Adrenal gland (tissue), 12 donors: ENCODE data around the gene CCDC183. TPM values are rescaled to one million over a fixed set of nuclear protein-coding genes. Genes with fewer than 3 reads are reported as not detected.
"Not testable (repeated sequence)": the region's sequence is repeated elsewhere in the genome, so short reads cannot be mapped to it uniquely, and the experiment has no call there.

Experiments used
- DNase-seq, 7 donors: peaks; one replicate each; pipeline ENCODE4 v3.0.0-alpha.2; 2019 to 2020
- H3K27ac ChIP-seq, 5 donors: fragments of 200-600 bp; sonication (generic) in 4 of 5; 1 replicate in 3 of 5; 2 replicates in 2 of 5; pipeline versions ENCODE4 v1.5.1 to v1.8.0; 2016 to 2020; ENCODE audit warnings: mild to moderate bottlenecking in 1 of 5
- H3K27me3 ChIP-seq: fragments of 200-600 bp; 2 replicates; pipeline ENCODE4 v1.8.0; 2021
- H3K36me3 ChIP-seq, 2 donors: fragments of 200-600 bp; replicated peaks in 1 of 2; 1 replicate in 1 of 2; 2 replicates in 1 of 2; pipeline versions ENCODE4 v1.5.1 to v1.8.0; 2018 to 2022
- H3K4me1 ChIP-seq, 2 donors: fragments of 200-600 bp; replicated peaks in 1 of 2; 1 replicate in 1 of 2; 2 replicates in 1 of 2; pipeline versions ENCODE4 v1.5.1 to v1.8.0; 2018 to 2021
- H3K4me3 ChIP-seq, 4 donors: fragments of 200-600 bp; sonication (generic) in 3 of 4; one replicate each; pipeline ENCODE4 v1.5.1; 2016 to 2018
- H3K9me3 ChIP-seq, 3 donors: fragments of 200-600 bp; sonication (generic) in 1 of 3; replicated peaks in 1 of 3; 1 replicate in 2 of 3; 2 replicates in 1 of 3; pipeline versions ENCODE4 v1.5.1 to v1.8.0; 2016 to 2021
- POLR2A ChIP-seq, 2 donors: fragments of 450-650 bp; IDR thresholded peaks; one replicate each; pipeline ENCODE4 v1.6.1; 2017; ENCODE audit warnings: antibody characterized with exemption in 2 of 2, mild to moderate bottlenecking in 2 of 2, moderate library complexity in 1 of 2
- WGBS, 4 donors: extraction: QIAGEN DNeasy Blood & Tissue Kit in 2 of 4; methylation state at CpG; one replicate each; pipeline versions ENCODE4 v1.1.5 to v1.1.7; 2013 to 2017; 5-methylcytosine and 5-hydroxymethylcytosine counted together
- intact Hi-C, 2 donors: fragments of 100-400 bp; cut with DNase I; formaldehyde crosslinking; loops; one replicate each; pipeline versions ENCODE4 v1.14.1 to v1.15.0; 2022 to 2023
- polyA plus RNA-seq, 3 donors: library from polyadenylated mRNA; stranded (reverse); fragments of 200-250 nt in 2 of 3; fragments of 350-450 nt in 1 of 3; fragmentation: Illumina TruSeq in 1 of 3; extraction: RNeasy Lipid Tissue Mini Kit (QIAGEN cat#74804) in 1 of 3; gene quantifications; one replicate each; pipeline ENCODE4 v1.2.3, GENCODE V29; 2013 to 2014
- total RNA-seq, 9 donors: library from RNA; depleted of rRNA in 4 of 9; stranded (reverse); fragments of >200 nt in 4 of 9; fragments of 120-200 nt in 1 of 9; fragmentation: NEBNext Ultra II Directional in 1 of 9; extraction: Animal tissue kit (Norgen Biotek cat#: 25700) in 1 of 9; gene quantifications; one replicate each; pipeline versions ENCODE4 v1.1.0 to v1.2.4, GENCODE V29; 2013 to 2023
- TF ChIP-seq, protein P1 (sequence below), 6 experiments: fragments of 450-650 bp in 4 of 6; fragments of 200-600 bp in 2 of 6; sonication (generic) in 1 of 6; IDR thresholded peaks; 1 replicate in 5 of 6; 2 replicates in 1 of 6; pipeline versions ENCODE4 v1.5.1 to v1.8.0; 2016 to 2021; ENCODE audit warnings: antibody characterized with exemption in 6 of 6, mild to moderate bottlenecking in 2 of 6, moderate library complexity in 1 of 6
- donor health status: healthy with polysubstance abuse.
- donor health status: Bipolar disorder and iron deficiency.
- donor health status: DM: yes; HTN: yes; CAD: no.
- donor health status: DM: no; HTN: no; CAD: no.
- donor health status: DM: no; HTN: no; CAD: no.
- donor health status: DM: yes; HTN: yes; CAD: no.

The CCDC183 gene
- total and polyA plus RNA-seq, 12 donors = 0.46 to 17.5 (median 1.8) TPM; not detected in 1

DNA sequence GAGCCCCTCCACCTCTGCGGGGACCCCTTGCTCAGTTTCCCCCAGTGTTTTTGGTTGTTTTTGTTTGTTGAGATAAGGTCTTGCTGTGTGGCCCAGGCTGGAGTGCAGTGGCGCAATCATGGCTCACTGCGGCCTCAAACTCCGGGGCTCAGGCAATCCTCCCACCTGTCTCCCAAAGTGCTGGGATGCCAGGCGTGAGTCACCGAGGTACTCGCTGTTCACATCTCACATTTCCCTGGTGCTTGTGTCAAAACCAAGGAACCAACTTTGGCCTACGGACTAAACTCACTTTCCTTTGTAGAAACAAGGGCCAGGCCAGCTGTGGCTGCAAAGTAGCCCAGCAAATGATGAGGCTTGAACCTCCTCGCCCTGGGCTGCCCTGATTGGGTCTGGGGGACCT lies 36.4 kb downstream of the CCDC183 start:
- 81 to 95% (median 89%) methylated on average over 5 to 9 of the region's 9 CpGs for WGBS, 4 donors
- Histone ChIP-seq H3K9me3 (no peaks in the 10 kb centered on the region), H3K27ac (no peak overlapping the region), H3K27me3 (no peaks in the 10 kb centered on the region), H3K4me3 (no peak overlapping the region), H3K4me1 (no peaks in the 10 kb centered on the region), H3K36me3 (peaks cover 0 to 44% of the 10 kb centered on the region in 2 donors)
- intact Hi-C loops = no loop called here
- no peak for DNase-seq
- TF ChIP-seq, protein P1, sequence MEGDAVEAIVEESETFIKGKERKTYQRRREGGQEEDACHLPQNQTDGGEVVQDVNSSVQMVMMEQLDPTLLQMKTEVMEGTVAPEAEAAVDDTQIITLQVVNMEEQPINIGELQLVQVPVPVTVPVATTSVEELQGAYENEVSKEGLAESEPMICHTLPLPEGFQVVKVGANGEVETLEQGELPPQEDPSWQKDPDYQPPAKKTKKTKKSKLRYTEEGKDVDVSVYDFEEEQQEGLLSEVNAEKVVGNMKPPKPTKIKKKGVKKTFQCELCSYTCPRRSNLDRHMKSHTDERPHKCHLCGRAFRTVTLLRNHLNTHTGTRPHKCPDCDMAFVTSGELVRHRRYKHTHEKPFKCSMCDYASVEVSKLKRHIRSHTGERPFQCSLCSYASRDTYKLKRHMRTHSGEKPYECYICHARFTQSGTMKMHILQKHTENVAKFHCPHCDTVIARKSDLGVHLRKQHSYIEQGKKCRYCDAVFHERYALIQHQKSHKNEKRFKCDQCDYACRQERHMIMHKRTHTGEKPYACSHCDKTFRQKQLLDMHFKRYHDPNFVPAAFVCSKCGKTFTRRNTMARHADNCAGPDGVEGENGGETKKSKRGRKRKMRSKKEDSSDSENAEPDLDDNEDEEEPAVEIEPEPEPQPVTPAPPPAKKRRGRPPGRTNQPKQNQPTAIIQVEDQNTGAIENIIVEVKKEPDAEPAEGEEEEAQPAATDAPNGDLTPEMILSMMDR (IDR thresholded peaks at IDR 0.05) = no peak
- TF ChIP-seq POLR2A (IDR thresholded peaks at IDR 0.05) = no peak

DNA sequence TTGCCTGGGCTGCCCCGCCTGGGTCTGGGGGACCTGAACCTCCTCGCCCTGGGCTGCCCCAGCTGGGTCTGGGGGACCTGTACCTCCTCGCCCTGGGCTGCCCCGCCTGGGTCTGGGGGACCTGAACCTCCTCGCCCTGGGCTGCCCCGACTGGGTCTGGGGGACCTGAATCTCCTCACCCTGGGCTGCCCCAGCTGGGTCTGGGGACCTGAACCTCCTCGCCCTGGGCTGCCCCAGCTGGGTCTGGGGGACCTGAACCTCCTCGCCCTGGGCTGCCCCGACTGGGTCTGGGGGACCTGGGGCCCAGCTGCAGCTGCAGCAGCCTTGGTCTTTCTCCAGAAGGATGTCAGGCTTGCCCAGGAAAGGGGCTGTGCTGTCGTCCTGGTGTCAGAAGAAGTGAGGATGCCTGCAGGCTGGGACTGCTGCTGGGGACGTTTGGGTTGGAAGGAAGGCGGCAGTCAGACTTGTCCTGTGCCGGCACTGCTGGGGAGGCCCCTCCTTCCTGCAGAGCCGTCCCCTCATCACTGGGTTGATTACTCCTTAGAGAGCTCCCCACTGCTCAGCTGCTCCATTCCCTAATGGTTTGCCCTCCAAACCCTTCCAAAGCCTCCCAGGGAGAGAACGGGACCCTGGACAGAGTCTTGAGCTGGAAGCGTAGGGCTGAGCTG lies 37.4 kb downstream of the CCDC183 start:
- H3K36me3 ChIP-seq = peaks cover 0 to 41% of the 10 kb centered on the region in 2 donors
- H3K27ac ChIP-seq, H3K27me3 ChIP-seq, DNase-seq, H3K4me1 ChIP-seq, H3K9me3 ChIP-seq, H3K4me3 ChIP-seq, intact Hi-C loops: not testable (repeated sequence)
- 83 to 100% (median 91%) methylated on average over 2 to 16 of the region's 16 CpGs for WGBS, 4 donors

DNA sequence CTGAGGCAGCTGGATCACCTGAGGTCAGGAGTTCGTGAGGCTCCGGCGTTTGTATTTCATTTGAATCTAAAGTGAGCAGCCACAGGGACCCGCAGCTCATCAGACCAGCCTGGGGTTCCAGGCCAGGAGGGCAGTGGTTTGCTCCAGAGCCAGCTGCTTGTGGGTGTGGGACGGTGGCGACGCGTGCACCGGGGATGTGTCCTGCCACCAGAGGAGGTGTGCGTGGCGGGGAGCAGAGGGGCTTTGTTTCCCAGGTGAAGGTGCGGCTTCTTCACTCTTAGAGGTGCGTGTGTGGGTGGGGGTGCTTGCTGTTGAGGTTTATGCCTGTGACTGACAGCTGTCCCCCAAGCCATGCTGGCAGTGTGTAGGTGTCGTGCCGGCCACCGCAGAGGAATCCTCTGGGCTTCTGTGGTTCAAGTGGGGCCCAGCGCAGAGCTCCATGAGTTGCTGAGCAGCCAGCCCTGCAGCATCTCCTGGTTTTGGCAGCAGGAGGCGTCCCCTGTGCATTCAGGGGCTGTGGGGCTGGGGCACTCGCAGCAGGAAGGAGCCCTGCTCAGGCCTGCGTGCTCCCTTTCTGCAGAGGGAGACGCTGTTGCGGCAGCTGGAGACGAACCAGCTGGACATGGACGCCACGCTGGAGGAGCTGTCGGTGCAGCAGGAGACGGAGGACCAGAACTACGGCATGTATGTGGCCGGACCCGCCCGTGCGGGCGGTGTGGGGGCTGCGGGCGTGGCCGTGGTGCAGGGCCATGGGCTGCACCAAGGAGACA lies 39.2 kb downstream of the CCDC183 start:
- Histone ChIP-seq H3K4me3 (no peak overlapping the region), H3K36me3 (peaks cover 0 to 37% of the 10 kb centered on the region in 2 donors), H3K27me3 (no peaks in the 10 kb centered on the region), H3K27ac (no peak overlapping the region), H3K9me3 (no peaks in the 10 kb centered on the region), H3K4me1 (no peaks in the 10 kb centered on the region)
- DNase-seq = peak in 2 of 7 donors; percentile 0 to 17
- 96 to 97% (median 96%) methylated on average over 25 to 36 of the region's 36 CpGs for WGBS, 4 donors
- intact Hi-C loops = no loop called here
- TF ChIP-seq, protein P1 (IDR thresholded peaks at IDR 0.05) = no peak
- no peak for TF ChIP-seq POLR2A (IDR thresholded peaks at IDR 0.05)

DNA sequence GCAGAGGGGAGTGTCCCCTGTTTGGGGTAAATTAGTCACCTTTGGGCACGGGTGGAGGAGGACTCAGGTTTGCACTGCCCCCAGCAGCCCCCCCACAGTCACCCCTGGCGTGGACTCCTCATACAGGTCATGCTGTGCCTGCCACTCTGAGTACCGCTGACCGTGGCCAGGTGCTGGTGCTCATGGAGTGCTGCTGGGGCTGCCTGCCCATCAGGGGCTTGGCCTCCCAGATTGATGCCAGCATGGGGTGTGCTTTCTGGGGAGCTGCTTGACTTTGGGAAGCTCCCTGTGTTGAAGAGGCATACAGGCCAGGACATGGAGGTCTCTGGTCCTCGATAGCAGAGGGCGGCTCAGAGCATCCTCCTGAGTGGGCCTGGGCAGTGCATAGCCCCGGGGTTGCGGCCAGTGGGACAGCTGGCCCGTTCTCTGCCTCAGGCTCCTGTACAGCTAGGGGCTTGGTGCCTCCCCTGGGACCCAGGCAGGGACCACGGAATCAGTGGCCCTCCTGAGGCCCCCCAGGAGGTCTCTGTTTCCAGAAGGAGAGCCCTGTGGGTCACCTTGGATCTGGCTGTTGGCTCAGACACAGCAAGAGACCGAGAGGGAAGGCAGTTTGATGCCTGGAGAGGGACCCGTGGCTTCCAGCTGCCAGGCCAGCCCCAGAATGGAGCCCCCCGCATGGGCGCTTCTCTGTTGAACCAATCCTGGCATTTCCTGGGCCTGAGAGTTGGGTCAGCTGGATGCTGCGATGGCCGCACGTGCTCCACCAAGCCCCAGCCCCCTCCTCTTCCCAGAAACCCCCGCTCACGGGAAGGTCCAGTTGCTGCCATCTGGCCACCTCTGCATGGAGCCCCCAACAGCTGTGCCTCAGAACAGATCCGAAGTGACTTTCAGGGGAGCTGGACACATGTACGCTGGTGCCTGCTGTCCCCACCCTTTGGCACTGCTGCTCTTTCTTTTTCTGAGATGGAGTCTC lies 40.1 kb downstream of the CCDC183 start:
- peak in 1 of 7 donors; percentile 8 for DNase-seq
- no peaks in the 10 kb centered on the region for H3K27me3 ChIP-seq
- H3K36me3 ChIP-seq = peaks cover 0 to 28% of the 10 kb centered on the region in 2 donors
- TF ChIP-seq, protein P1 (IDR thresholded peaks at IDR 0.05) = no peak
- no peak for TF ChIP-seq POLR2A (IDR thresholded peaks at IDR 0.05)
- H3K4me3 ChIP-seq = no peak overlapping the region
- intact Hi-C loops = no loop called here
- no peaks in the 10 kb centered on the region for H3K9me3 ChIP-seq
- WGBS, 4 donors = 80 to 100% (median 87%) methylated on average over 1 to 21 of the region's 21 CpGs
- H3K4me1 ChIP-seq = peaks cover 2 to 6% of the 10 kb centered on the region in 2 donors
- H3K27ac ChIP-seq = no peak overlapping the region
